Heart right ventricle (tissue), 16 donors: ENCODE results near the gene FGD3. TPM values are rescaled to one million over a fixed set of nuclear protein-coding genes. Genes with fewer than 3 reads are reported as not detected.
"Not testable (repeated sequence)": the region's sequence is repeated elsewhere in the genome, so short reads cannot be mapped to it uniquely, and the experiment has no call there.

Source experiments
- ATAC-seq, 8 donors: fragments of 200-7000 bp; cut with Tn5 transposase; one replicate each; pipeline ENCODE4 v1.9.1; 2020; ENCODE audit warnings: mild to moderate bottlenecking in 8 of 8, moderate library complexity in 8 of 8, moderate number of reproducible peaks in 1 of 8
- DNase-seq, 2 donors: peaks; one replicate each; pipeline ENCODE4 v3.0.0-alpha.2; 2020
- H3K27ac ChIP-seq, 10 donors: fragments of 200-600 bp; sonication (generic) in 2 of 10; one replicate each; pipeline versions ENCODE4 v1.5.0 to v1.8.0; 2020 to 2022; ENCODE audit warnings: mild to moderate bottlenecking in 3 of 10
- H3K27me3 ChIP-seq, 7 donors: fragments of 200-600 bp; one replicate each; pipeline ENCODE4 v1.8.0; 2021 to 2022; ENCODE audit warnings: mild to moderate bottlenecking in 2 of 7
- H3K36me3 ChIP-seq, 9 donors: fragments of 200-600 bp; sonication (generic) in 1 of 9; one replicate each; pipeline versions ENCODE4 v1.5.0 to v1.8.0; 2020 to 2022; ENCODE audit warnings: mild to moderate bottlenecking in 2 of 9
- H3K4me1 ChIP-seq, 9 donors: fragments of 200-600 bp; sonication (generic) in 1 of 9; one replicate each; pipeline versions ENCODE4 v1.5.0 to v1.8.0; 2020 to 2022; ENCODE audit warnings: mild to moderate bottlenecking in 4 of 9
- H3K4me3 ChIP-seq, 10 donors: fragments of 200-600 bp; sonication (generic) in 2 of 10; one replicate each; pipeline versions ENCODE4 v1.5.0 to v1.8.0; 2020 to 2022; ENCODE audit warnings: mild to moderate bottlenecking in 7 of 10, moderate library complexity in 2 of 10
- H3K9me3 ChIP-seq, 11 donors: fragments of 200-600 bp in 10 of 11; sonication (generic) in 2 of 11; one replicate each; pipeline versions ENCODE4 v1.5.0 to v1.8.0; 2013 to 2022; ENCODE audit warnings: mild to moderate bottlenecking in 2 of 11, control low read depth in 1 of 11, moderate library complexity in 1 of 11
- CTCF ChIP-seq, 9 donors: fragments of 200-600 bp; sonication (generic) in 2 of 9; IDR thresholded peaks; one replicate each; pipeline versions ENCODE4 v1.5.0 to v1.8.0; 2021 to 2022; ENCODE audit warnings: antibody characterized with exemption in 9 of 9, mild to moderate bottlenecking in 5 of 9, moderate library complexity in 1 of 9
- WGBS, 2 donors: extraction: QIAGEN DNeasy Blood & Tissue Kit; methylation state at CpG; one replicate each; pipeline ENCODE4 v1.1.7; 2013; ENCODE audit warnings: inconsistent platforms in 1 of 2; 5-methylcytosine and 5-hydroxymethylcytosine counted together
- intact Hi-C, 10 donors: fragments of 100-400 bp; cut with DNase I; formaldehyde crosslinking; loops; one replicate each; pipeline versions ENCODE4 v1.11.1 to v1.14.2; 2022
- polyA plus RNA-seq, 2 donors: library from polyadenylated mRNA; stranded (reverse); fragments of 200-250 nt; gene quantifications; one replicate each; pipeline ENCODE4 v1.2.3, GENCODE V29; 2013
- total RNA-seq, 10 donors: library from RNA; stranded (reverse); fragmentation: NEBNext Ultra II Directional in 3 of 10; extraction: Animal tissue kit (Norgen Biotek cat#: 25700) in 3 of 10; gene quantifications; one replicate each; pipeline versions ENCODE4 v1.2.1 to v1.2.4, GENCODE V29; 2021 to 2023
- donor health status: Arrhythmogenic right ventricular cardiomyopathy.
- donor health status: ischemic (EF 13 %, LVEDD 7.1; RV severe dilation, severe dysfunction).
- donor health status: healthy with polysubstance abuse.
- donor health status: DM: no; HTN: yes; CAD: no.
- donor health status: DM: no; HTN: no; CAD: no.
- donor health status: ischemic (EF 25% LVEDD 6.9; RV normal size, moderate dysfunction).
- donor health status: ischemic (EF 25% LVEDD 5.7; RV mildly dilated, moderate dysfunction).
- donor health status: healthy.
- donor health status: DM: yes; HTN: yes; CAD: no.
- donor health status: Ischemic cardiomyopathy.
- donor health status: ischemic (EF 35%, LVEDD 5.7; RV mildly dilated, moderate dysfunction).
- donor health status: nonischemic (EF 11% LVEDD 7.7; RV severe dilation, severe dysfunction).
- donor health status: DM: yes; HTN: yes; CAD: no.
- donor health status: PGD.
- donor health status: ischemic (EF 29% LVEDD 5.4; RV normal size, mild dysfunction).
- donor health status: nonischemic (EF 23%, LVEDD 6.1; RV moderate dilation, normal function).

FGD3 gene
- total and polyA plus RNA-seq, 12 donors = 0.40 to 8.5 (median 2.2) TPM

- ATAC-seq (no peak), DNase-seq (no peak)
- Histone ChIP-seq H3K27me3 (no peaks in the 10 kb centered on the region), H3K36me3 (peaks cover 0 to 4% (median 0%) of the 10 kb centered on the region in 9 donors), H3K9me3 (peaks cover 0 to 32% (median 5%) of the 10 kb centered on the region in 11 donors), H3K4me3 (no peak overlapping the region), H3K4me1 (peaks cover 0 to 20% (median 0%) of the 10 kb centered on the region in 9 donors), H3K27ac (no peak overlapping the region)
- TF ChIP-seq CTCF (IDR thresholded peaks at IDR 0.05) = no peak
- intact Hi-C loops = no loop called here
- WGBS, 2 donors = 86 to 94% methylated on average over 1 of the region's 1 CpG
Observed at GRCh38 chr9:92988215-92988768, 41.0 kb downstream of the FGD3 start.

GRCh38 chr9:92989561-92989960, 42.2 kb downstream of the FGD3 start:
- Histone ChIP-seq H3K9me3 (peaks cover 0 to 19% (median 1%) of the 10 kb centered on the region in 11 donors), H3K27ac (no peak overlapping the region), H3K27me3 (no peaks in the 10 kb centered on the region), H3K4me3 (no peak overlapping the region), H3K36me3 (peaks cover 0 to 4% (median 0%) of the 10 kb centered on the region in 9 donors), H3K4me1 (peaks cover 0 to 20% (median 0%) of the 10 kb centered on the region in 9 donors)
- ATAC-seq (no peak), DNase-seq (no peak)
- TF ChIP-seq CTCF (IDR thresholded peaks at IDR 0.05) = no peak
- WGBS, 2 donors = 45 to 55% methylated on average over 3 of the region's 3 CpGs
- intact Hi-C loops = no loop called here

GRCh38 chr9:92990461-92990860, 43.1 kb downstream of the FGD3 start:
- peaks cover 0 to 16% (median 0%) of the 10 kb centered on the region in 9 donors for H3K4me1 ChIP-seq
- H3K27ac ChIP-seq = no peak overlapping the region
- H3K9me3 ChIP-seq = peaks cover 0 to 16% (median 0%) of the 10 kb centered on the region in 11 donors
- intact Hi-C loops = no loop called here
- no peak for TF ChIP-seq CTCF (IDR thresholded peaks at IDR 0.05)
- H3K36me3 ChIP-seq = peaks cover 0 to 4% (median 0%) of the 10 kb centered on the region in 9 donors
- no peak for DNase-seq
- ATAC-seq = no peak
- WGBS, 2 donors = 87 to 93% methylated on average over 3 of the region's 3 CpGs
- H3K27me3 ChIP-seq = no peaks in the 10 kb centered on the region
- H3K4me3 ChIP-seq = no peak overlapping the region

GRCh38 chr9:92992549-92992948, 45.2 kb downstream of the FGD3 start:
- peaks cover 0 to 6% (median 0%) of the 10 kb centered on the region in 9 donors for H3K4me1 ChIP-seq
- H3K9me3 ChIP-seq = peaks cover 0 to 25% (median 0%) of the 10 kb centered on the region in 11 donors
- no peak for ATAC-seq
- intact Hi-C loops = no loop called here
- no peak overlapping the region for H3K4me3 ChIP-seq
- WGBS, 2 donors = 59 to 75% methylated on average over 4 of the region's 4 CpGs
- H3K27ac ChIP-seq = no peak overlapping the region
- H3K27me3 ChIP-seq = no peaks in the 10 kb centered on the region
- peaks cover 0 to 4% (median 0%) of the 10 kb centered on the region in 9 donors for H3K36me3 ChIP-seq
- no peak for DNase-seq
- TF ChIP-seq CTCF (IDR thresholded peaks at IDR 0.05) = no peak

GRCh38 chr9:92998871-92999270, 51.5 kb downstream of the FGD3 start:
- H3K4me1 ChIP-seq, H3K27ac ChIP-seq, DNase-seq, ATAC-seq, intact Hi-C loops, H3K4me3 ChIP-seq, H3K27me3 ChIP-seq: not testable (repeated sequence)
- Histone ChIP-seq H3K9me3 (peaks cover 0 to 35% (median 0%) of the 10 kb centered on the region in 11 donors), H3K36me3 (peaks cover 0 to 12% (median 0%) of the 10 kb centered on the region in 9 donors)
- WGBS, 2 donors = 90 to 93% methylated on average over 10 of the region's 10 CpGs
